SH-SY5Y (cell line): ENCODE data around the gene HOXD11.

Experiments
- GATA2 ChIP-seq: IDR thresholded peaks from 2 replicates; pipeline ENCODE4 v1.6.1; 2011; ENCODE audit warnings: mild to moderate bottlenecking, low read depth, low read length
- GATA3 ChIP-seq: IDR thresholded peaks from 2 replicates; pipeline ENCODE4 v1.6.1; 2011; ENCODE audit warnings: low read depth, mild to moderate bottlenecking, low read length, moderate library complexity

DNA sequence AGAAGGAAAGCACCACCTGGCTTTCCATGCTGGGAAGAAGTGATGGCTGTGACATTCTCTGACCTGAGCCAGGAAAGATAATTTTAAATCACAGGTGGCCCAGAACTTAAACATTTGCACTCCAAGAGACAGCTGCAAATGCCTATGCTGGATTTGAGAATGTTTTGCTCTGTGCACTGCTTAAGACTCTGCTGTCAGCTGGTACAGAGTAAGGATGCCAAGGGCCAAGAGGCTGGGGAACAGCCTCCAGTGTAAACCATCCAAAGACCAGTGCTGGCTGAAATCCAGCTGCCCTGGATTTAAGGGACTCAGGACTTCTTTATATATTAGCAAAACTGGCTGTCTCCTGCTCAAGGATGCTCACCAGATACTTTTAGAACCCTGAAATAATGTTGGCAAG is 26.3 kb downstream of the HOXD11 start:
- TF ChIP-seq GATA2 (no peak), GATA3 (no peak)
